GM12878 (cell line): Measurements from ENCODE around the gene RANBP1. TPM values are rescaled to one million over a fixed set of nuclear protein-coding genes. Genes with fewer than 3 reads are reported as not detected.

Experiments
- ATAC-seq: fragments of 200-7000 bp; cut with Tn5 transposase; 3 replicates; pipeline ENCODE4 v1.9.1; 2020; ENCODE audit warnings: mild to moderate bottlenecking, moderate library complexity
- BruUV-seq: library from RNA; stranded (reverse); fragments of 400-500 nt; replicated peaks from 2 replicates; lab custom pipeline; 2021; lab: Mats Ljungman, UMichigan
- CTCF ChIA-PET: fragments of 300-600 bp; sonication (Branson Sonifier 250); formaldehyde crosslinking; extraction: SDS; loops from one replicate; lab custom pipeline; 2021; ENCODE audit warnings: inconsistent platforms; lab: Yijun Ruan, JAX
- POLR2A ChIA-PET: fragments of 350-600 bp; formaldehyde crosslinking; extraction: SDS; loops from one replicate; lab custom pipeline; 2021; ENCODE audit warnings: inconsistent platforms; lab: Charles Lee
- RAD21 ChIA-PET: fragments of 300-600 bp; sonication (Branson Sonifier 250); formaldehyde crosslinking; loops from one replicate; lab custom pipeline; 2023; ENCODE audit warnings: antibody characterized with exemption; ENCODE audit not compliant: unreplicated experiment; lab: Charles Lee
- SMC1A ChIA-PET: fragments of 300-600 bp; sonication (Branson Sonifier 250); formaldehyde crosslinking; loops from one replicate; lab custom pipeline; 2023; ENCODE audit not compliant: unreplicated experiment, uncharacterized antibody; lab: Charles Lee
- DNase-seq: peaks from one replicate; pipeline ENCODE4 v3.0.0-alpha.2; 2011; ENCODE audit warnings: low read depth, low spot score
- FAIRE-seq: peaks from 3 replicates; lab custom pipeline; 2011; peaks lifted over from hg19 to GRCh38; lab: Jason Lieb, UNC
- H2AFZ ChIP-seq: 2 replicates; pipeline ENCODE4 v1.6.0; 2011; ENCODE audit warnings: low read depth, low read length, control low read depth; ENCODE audit not compliant: control insufficient read depth
- H3K27ac ChIP-seq: 2 replicates; pipeline ENCODE4 v1.5.1; 2011; ENCODE audit warnings: control low read depth; ENCODE audit not compliant: control insufficient read depth, insufficient read depth
- H3K27me3 ChIP-seq, 2 experiments: replicated peaks in 1 of 2; 2 replicates each; pipeline versions ENCODE4 v1.6.0 to v1.6.1; 2011; ENCODE audit warnings: low read length in 1 of 2; ENCODE audit not compliant: control insufficient read depth in 2 of 2, insufficient read depth in 2 of 2
- H3K36me3 ChIP-seq, 2 experiments: 2 replicates each; pipeline ENCODE4 v1.5.1; 2011; ENCODE audit warnings: low read length in 1 of 2; ENCODE audit not compliant: control insufficient read depth in 2 of 2, insufficient read depth in 2 of 2
- H3K4me1 ChIP-seq: 2 replicates; pipeline ENCODE4 v1.6.1; 2011; ENCODE audit warnings: mild to moderate bottlenecking, low read length, moderate library complexity, mixed read lengths; ENCODE audit not compliant: control insufficient read depth, insufficient read depth
- H3K4me2 ChIP-seq: 2 replicates; pipeline ENCODE4 v1.6.0; 2011; ENCODE audit warnings: control low read depth; ENCODE audit not compliant: control insufficient read depth, insufficient read depth
- H3K4me3 ChIP-seq: fragments of 200-600 bp; sonication (generic); 2 replicates; pipeline ENCODE4 v1.5.1; 2016
- H3K79me2 ChIP-seq: 2 replicates; pipeline ENCODE4 v1.6.0; 2011; ENCODE audit warnings: low read length; ENCODE audit not compliant: control insufficient read depth, insufficient read depth
- H3K9ac ChIP-seq: 2 replicates; pipeline ENCODE4 v1.8.0; 2011; ENCODE audit warnings: low read length, control low read depth, mixed read lengths; ENCODE audit not compliant: control insufficient read depth, insufficient read depth
- H3K9me3 ChIP-seq: replicated peaks from 3 replicates; pipeline ENCODE4 v1.5.1; 2011; ENCODE audit warnings: mild to moderate bottlenecking, low read length; ENCODE audit not compliant: control insufficient read depth, insufficient read depth
- H4K20me1 ChIP-seq: 2 replicates; pipeline ENCODE4 v1.6.0; 2011; ENCODE audit not compliant: control insufficient read depth, insufficient read depth
- KDM1A ChIP-seq: fragments of 200-600 bp; sonication (generic); IDR thresholded peaks from 2 replicates; pipeline ENCODE4 v1.6.1; 2016; ENCODE audit warnings: borderline replicate concordance
- POLR2AphosphoS5 ChIP-seq: IDR thresholded peaks from 2 replicates; pipeline ENCODE4 v1.6.1; 2011; ENCODE audit warnings: mild to moderate bottlenecking, low read length, inconsistent platforms
- SREBF1 ChIP-seq: IDR thresholded peaks from 2 replicates; pipeline ENCODE4 v1.6.1; 2012; ENCODE audit warnings: mild to moderate bottlenecking, low read length
- SREBF2 ChIP-seq: IDR thresholded peaks from 2 replicates; pipeline ENCODE4 v1.6.1; 2012; ENCODE audit warnings: mild to moderate bottlenecking, low read length
- ZBED1 ChIP-seq: IDR thresholded peaks from 2 replicates; pipeline ENCODE4 v1.6.1; 2016; ENCODE audit warnings: borderline replicate concordance
- WGBS: methylation state at CpG from one replicate; pipeline ENCODE4 v1.1.6; 2016; ENCODE audit warnings: low lambda C conversion rate; ENCODE audit not compliant: insufficient replicate concordance, insufficient coverage; ENCODE audit errors: missing lambda C conversion rate; 5-methylcytosine and 5-hydroxymethylcytosine counted together
- in situ Hi-C: fragments of 300-500 bp; cut with MboI; formaldehyde crosslinking; loops from 9 replicates; pipeline ENCODE4 v1.14.3; 2018; ENCODE audit warnings: mixed read lengths
- intact Hi-C: fragments of 100-400 bp; cut with micrococcal nuclease; formaldehyde crosslinking; loops from one replicate; pipeline ENCODE4 v1.14.2; 2022; ENCODE audit not compliant: unreplicated experiment
- polyA plus RNA-seq, 11 experiments: library from polyadenylated mRNA; depleted of rRNA in 4 of 11; unstranded in 6 of 11; stranded (reverse) in 5 of 11; fragments of >200 nt; fragmentation: Nextera tagmentation in 4 of 11; fragmentation: Illumina TruSeq in 1 of 11; extraction: Ambion mirVana in 4 of 11; extraction: Trizol in 1 of 11; gene quantifications; 1 replicate in 1 of 11; 2 replicates in 10 of 11; pipeline versions ENCODE4 v1.2.1 to v1.2.3, GENCODE V29; 2011 to 2016; ENCODE audit warnings: inconsistent platforms in 2 of 11, missing spikeins in 2 of 11, low read depth in 1 of 11
- total RNA-seq, 4 experiments: library from RNA; depleted of rRNA in 3 of 4; stranded (reverse); fragments of >200 nt in 3 of 4; fragmentation: Illumina TruSeq in 1 of 4; extraction: Trizol in 1 of 4; gene quantifications; 2 replicates each; pipeline versions ENCODE4 v1.2.1 to v1.2.3, GENCODE V29; 2013 to 2021
- TF ChIP-seq, protein P1 (sequence below): fragments of 150-350 bp; IDR thresholded peaks from 2 replicates; pipeline ENCODE4 v1.6.1; 2016; ENCODE audit warnings: low read depth, low read length
- TF ChIP-seq, protein P2 (sequence below): IDR thresholded peaks from 2 replicates; pipeline ENCODE4 v1.6.1; 2011; ENCODE audit warnings: low read depth, mild to moderate bottlenecking, low read length, moderate library complexity, borderline replicate concordance; ENCODE audit errors: extremely low read depth
- TF ChIP-seq, protein P3 (sequence below): fragments of 450-650 bp; IDR thresholded peaks from 2 replicates; pipeline ENCODE4 v1.6.1; 2016; ENCODE audit warnings: mild to moderate bottlenecking
- TF ChIP-seq, protein P4 (sequence below): IDR thresholded peaks from 2 replicates; pipeline ENCODE4 v1.6.1; 2011; ENCODE audit warnings: low read depth, low read length, improper control_type of control experiment, borderline replicate concordance
- TF ChIP-seq, protein P5 (sequence below): fragments of 450-650 bp; IDR thresholded peaks from 2 replicates; pipeline ENCODE4 v1.6.1; 2017; ENCODE audit warnings: mild to moderate bottlenecking, low read depth, inconsistent platforms; ENCODE audit not compliant: poor library complexity, severe bottlenecking

RANBP1 gene
- total and polyA plus RNA-seq, 10 of the 15 experiments (the other 5 are each of a cell fraction or from before 2014, with no cell fraction given): 55.3 to 808 (median 394) TPM

DNA sequence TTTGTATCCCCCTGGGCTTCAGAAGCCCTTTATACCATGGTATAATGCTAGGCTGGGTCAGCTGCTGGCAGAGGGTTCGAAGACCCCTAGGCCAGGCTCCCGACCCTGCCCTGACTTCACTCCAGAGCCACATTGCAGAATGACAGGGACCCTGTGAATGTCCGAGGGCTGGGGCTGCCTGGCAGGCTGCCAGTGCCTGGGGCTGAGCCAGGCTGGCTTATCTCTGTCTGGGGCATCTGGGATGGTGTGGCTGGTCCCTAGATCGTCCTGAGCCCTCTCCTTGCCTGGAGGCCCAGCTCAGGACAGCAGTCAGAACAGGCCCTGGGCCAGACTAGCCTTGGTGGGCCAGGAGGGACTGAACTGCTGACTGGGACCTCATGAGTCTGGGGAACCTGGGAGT lies 19.4 kb downstream of the RANBP1 start (continued):
- TF ChIP-seq, protein P1, sequence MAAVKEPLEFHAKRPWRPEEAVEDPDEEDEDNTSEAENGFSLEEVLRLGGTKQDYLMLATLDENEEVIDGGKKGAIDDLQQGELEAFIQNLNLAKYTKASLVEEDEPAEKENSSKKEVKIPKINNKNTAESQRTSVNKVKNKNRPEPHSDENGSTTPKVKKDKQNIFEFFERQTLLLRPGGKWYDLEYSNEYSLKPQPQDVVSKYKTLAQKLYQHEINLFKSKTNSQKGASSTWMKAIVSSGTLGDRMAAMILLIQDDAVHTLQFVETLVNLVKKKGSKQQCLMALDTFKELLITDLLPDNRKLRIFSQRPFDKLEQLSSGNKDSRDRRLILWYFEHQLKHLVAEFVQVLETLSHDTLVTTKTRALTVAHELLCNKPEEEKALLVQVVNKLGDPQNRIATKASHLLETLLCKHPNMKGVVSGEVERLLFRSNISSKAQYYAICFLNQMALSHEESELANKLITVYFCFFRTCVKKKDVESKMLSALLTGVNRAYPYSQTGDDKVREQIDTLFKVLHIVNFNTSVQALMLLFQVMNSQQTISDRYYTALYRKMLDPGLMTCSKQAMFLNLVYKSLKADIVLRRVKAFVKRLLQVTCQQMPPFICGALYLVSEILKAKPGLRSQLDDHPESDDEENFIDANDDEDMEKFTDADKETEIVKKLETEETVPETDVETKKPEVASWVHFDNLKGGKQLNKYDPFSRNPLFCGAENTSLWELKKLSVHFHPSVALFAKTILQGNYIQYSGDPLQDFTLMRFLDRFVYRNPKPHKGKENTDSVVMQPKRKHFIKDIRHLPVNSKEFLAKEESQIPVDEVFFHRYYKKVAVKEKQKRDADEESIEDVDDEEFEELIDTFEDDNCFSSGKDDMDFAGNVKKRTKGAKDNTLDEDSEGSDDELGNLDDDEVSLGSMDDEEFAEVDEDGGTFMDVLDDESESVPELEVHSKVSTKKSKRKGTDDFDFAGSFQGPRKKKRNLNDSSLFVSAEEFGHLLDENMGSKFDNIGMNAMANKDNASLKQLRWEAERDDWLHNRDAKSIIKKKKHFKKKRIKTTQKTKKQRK: no peak
- TF ChIP-seq ZBED1: no peak
- TF ChIP-seq SREBF2: no peak
- TF ChIP-seq, protein P2, sequence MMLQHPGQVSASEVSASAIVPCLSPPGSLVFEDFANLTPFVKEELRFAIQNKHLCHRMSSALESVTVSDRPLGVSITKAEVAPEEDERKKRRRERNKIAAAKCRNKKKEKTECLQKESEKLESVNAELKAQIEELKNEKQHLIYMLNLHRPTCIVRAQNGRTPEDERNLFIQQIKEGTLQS: no peak
- TF ChIP-seq KDM1A: no peak

DNA sequence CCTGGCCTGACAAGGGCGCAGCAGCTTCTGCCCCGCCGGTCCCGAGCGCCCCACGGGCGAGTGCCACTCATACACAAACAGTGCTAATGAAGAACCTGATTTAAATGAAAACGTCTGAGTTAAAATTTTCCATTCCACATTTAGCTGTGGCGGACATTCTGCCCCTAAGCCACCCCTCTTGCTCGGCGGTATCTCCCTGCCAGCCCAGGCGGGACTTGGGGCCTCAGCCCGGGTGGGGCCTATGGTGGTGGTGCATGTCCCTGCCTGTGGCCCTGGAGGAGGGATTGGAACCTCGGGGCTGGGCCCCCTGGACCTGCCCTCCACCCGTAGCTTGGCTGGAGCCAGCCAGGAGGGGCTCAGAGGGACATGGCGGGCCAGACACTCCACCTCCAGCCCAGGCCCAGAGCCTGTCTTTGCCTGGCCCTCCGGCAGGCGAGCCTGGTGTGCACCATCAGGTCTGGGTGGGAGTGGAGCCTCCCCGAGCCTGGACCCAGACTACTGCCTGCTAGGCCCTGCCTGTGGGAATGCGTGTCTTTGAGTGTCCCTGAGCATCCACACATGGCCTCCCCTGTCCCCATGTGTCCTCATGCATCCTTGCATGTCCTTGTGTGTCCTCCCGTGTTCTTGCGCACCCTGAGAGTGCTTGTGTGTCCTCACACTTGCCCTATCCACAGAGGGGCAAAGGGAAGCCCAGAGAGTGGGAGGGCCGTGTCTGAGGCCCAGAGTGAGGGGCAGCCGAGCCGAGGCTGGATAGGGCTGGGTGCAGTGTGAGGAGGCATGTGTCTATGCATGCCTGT lies 20.1 kb downstream of the RANBP1 start:
- intact Hi-C loops: no loop called here
- RAD21 ChIA-PET: no interaction called here
- BruUV-seq: no TSS peak
- DNase-seq: no peak
- Histone ChIP-seq H3K36me3 (no peaks in the 10 kb centered on the region; a peak in 1 of 4 replicates), H3K79me2 (peaks cover 7% of the 10 kb centered on the region), H3K9ac (no peak overlapping the region), H3K27ac (no peak overlapping the region), H3K9me3 (no peaks in the 10 kb centered on the region), H3K27me3 (no peaks in the 10 kb centered on the region), H3K4me3 (no peak overlapping the region), H3K4me1 (peaks cover 9% of the 10 kb centered on the region), H4K20me1 (no peaks in the 10 kb centered on the region), H2AFZ (no peak overlapping the region), H3K4me2 (no peak overlapping the region)
- ATAC-seq: no peak
- in situ Hi-C loops: no loop called here
- SMC1A ChIA-PET: no interaction called here
- 81% methylated on average over 25 of the region's 25 CpGs for WGBS
- FAIRE-seq: no peak
- CTCF ChIA-PET: no interaction called here
- POLR2A ChIA-PET: no interaction called here
- TF ChIP-seq, protein P3, sequence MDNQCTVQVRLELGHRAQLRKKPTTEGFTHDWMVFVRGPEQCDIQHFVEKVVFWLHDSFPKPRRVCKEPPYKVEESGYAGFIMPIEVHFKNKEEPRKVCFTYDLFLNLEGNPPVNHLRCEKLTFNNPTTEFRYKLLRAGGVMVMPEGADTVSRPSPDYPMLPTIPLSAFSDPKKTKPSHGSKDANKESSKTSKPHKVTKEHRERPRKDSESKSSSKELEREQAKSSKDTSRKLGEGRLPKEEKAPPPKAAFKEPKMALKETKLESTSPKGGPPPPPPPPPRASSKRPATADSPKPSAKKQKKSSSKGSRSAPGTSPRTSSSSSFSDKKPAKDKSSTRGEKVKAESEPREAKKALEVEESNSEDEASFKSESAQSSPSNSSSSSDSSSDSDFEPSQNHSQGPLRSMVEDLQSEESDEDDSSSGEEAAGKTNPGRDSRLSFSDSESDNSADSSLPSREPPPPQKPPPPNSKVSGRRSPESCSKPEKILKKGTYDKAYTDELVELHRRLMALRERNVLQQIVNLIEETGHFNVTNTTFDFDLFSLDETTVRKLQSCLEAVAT: no peak
- TF ChIP-seq POLR2AphosphoS5: no peak
- TF ChIP-seq SREBF1: no peak
- TF ChIP-seq, protein P4, sequence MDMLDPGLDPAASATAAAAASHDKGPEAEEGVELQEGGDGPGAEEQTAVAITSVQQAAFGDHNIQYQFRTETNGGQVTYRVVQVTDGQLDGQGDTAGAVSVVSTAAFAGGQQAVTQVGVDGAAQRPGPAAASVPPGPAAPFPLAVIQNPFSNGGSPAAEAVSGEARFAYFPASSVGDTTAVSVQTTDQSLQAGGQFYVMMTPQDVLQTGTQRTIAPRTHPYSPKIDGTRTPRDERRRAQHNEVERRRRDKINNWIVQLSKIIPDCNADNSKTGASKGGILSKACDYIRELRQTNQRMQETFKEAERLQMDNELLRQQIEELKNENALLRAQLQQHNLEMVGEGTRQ: no peak
- TF ChIP-seq, protein P5, sequence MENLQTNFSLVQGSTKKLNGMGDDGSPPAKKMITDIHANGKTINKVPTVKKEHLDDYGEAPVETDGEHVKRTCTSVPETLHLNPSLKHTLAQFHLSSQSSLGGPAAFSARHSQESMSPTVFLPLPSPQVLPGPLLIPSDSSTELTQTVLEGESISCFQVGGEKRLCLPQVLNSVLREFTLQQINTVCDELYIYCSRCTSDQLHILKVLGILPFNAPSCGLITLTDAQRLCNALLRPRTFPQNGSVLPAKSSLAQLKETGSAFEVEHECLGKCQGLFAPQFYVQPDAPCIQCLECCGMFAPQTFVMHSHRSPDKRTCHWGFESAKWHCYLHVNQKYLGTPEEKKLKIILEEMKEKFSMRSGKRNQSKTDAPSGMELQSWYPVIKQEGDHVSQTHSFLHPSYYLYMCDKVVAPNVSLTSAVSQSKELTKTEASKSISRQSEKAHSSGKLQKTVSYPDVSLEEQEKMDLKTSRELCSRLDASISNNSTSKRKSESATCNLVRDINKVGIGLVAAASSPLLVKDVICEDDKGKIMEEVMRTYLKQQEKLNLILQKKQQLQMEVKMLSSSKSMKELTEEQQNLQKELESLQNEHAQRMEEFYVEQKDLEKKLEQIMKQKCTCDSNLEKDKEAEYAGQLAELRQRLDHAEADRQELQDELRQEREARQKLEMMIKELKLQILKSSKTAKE: no peak
